HG03520 (cell line): ENCODE results near the gene CNOT4.
"Not testable (repeated sequence)": the region's sequence is repeated elsewhere in the genome, so short reads cannot be mapped to it uniquely, and the experiment has no call there.

Experiments used
- ATAC-seq: cut with Tn5 transposase; IDR thresholded peaks from one replicate; pipeline ENCODE4 v1.9.1; 2021; ENCODE audit warnings: mild to moderate bottlenecking, moderate library complexity; ENCODE audit not compliant: unreplicated experiment

Gene CNOT4

GRCh38 chr7:135512135-135512887 lies 2.4 kb upstream of the CNOT4 start:
- peak; percentile 39 for ATAC-seq

DNA sequence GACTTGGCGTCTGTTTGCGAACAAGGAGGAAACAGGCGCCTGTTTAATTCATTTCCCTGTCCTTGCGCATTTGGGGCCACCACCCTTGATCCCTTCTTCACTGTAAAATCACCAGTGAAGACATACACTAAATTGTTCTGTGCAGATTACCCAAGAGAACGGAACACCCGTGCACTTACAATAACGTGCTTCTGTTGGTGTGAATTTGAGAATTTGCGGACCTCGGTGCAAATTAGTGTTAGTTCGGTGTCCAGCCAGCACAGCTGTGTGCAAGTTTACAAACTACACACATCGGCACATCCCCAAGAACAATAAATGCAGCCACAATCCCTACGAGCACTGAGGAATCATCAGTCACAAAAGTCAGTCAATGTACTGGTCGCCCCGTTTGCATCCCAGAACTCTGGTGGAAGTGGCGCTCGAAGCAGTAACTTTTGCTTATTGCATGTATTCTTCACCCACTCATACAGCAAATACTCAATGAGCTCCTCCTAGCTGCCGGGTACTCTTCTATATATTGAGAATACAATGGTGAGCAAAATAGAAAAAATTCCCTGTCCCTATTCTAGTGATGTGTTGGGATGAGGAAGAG lies 786 bp upstream of the CNOT4 start:
- ATAC-seq = no peak

GRCh38 chr7:135509589-135509838 lies 388 bp downstream of the CNOT4 start:
- no peak for ATAC-seq

DNA sequence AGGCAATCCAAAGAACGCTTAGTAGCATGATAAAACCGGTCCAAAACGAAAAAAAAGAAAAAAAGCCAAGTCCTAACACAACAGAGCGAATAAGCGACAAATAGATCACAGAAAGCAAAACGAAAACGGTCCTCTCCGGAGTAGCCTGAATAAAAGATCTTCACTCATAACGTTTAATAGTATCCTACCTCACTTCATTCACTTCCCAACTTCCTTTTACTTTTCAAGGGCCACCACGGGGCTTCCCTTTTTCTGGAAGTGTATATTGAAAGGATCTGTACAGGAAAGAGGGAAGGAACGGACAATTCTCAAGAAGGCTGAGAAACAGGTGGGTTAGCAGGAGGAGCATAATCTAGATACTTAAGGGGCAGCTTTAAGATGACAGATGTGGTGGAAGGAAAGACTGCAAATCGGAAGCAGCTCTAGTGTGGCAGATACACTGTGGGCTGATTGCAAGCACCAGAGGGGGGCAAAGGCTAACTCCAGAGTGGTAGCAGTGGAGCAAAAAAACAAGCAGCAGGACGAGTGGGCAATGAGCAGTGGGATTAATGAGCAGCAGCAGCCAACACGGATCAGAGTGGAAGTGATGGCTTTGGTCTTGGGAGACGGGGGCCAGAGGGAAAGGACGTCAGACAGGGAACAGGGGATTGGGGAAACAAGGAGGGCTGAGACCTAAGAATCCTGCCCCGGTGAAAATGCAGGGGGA lies 866 bp downstream of the CNOT4 start:
- ATAC-seq = no peak

DNA sequence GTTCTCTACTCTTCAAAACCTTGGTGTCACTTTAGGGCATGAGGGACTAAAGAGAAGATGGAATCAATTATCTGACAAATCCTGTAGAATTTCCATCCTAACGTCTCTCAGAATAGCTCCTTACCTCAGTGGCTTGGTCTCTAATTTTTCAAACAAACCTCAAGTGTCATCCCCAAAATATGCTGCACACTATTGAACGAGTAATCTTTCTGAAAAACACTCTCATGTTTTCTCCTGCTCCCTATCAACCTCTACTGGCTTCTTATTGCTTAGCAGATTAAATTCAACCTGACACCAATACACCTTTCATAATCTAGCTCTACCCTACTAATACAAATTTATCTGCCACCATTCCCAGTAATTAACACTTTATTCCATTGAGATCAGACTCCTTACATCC lies 8.5 kb downstream of the CNOT4 start:
- no peak for ATAC-seq

- ATAC-seq = no peak
Observed at GRCh38 chr7:135499818-135500217, 10.1 kb downstream of the CNOT4 start.

- ATAC-seq = not testable (repeated sequence)
Observed at GRCh38 chr7:135497161-135497560, 12.7 kb downstream of the CNOT4 start.

- no peak for ATAC-seq
Observed at GRCh38 chr7:135493362-135493761, 16.5 kb downstream of the CNOT4 start.

- ATAC-seq = no peak
Observed at GRCh38 chr7:135492151-135492550, 17.8 kb downstream of the CNOT4 start.

DNA sequence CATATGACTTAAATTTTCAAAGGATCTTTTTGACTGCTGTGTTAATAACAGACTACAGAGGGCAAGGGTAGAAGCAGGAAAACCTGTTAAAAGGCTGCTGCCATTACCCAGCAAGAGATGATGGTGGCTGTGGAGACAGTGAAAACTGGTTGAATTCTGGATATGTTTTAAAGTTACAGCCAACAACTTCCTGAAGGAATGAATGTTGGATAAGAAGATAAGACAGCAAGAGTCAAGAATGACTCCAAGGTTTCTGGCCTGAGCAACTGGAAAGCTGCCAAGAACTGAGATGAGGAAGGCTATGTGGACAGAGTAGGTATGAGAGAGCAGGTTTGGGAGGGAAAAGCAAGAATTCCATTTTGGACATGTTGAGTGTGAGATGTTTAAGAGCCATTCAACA lies 19.1 kb downstream of the CNOT4 start:
- no peak for ATAC-seq

DNA sequence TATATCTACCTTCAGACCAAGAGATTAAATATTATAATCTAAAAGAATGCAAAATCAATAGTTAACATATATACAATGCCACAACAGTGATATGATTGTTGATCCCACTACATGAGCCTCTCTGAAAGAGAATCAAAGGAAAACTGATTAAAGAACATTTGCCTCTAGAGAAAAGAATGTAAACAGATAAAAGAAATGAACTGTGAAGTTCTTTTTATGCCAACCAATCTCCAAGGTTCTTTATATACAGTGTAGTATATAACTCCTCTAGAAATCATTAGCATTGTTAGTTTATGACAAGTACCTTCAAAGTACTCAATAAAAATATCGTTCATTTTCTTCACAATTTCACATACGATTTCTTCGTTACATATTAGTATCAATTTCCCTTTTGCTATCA lies 20.1 kb downstream of the CNOT4 start:
- no peak for ATAC-seq

DNA sequence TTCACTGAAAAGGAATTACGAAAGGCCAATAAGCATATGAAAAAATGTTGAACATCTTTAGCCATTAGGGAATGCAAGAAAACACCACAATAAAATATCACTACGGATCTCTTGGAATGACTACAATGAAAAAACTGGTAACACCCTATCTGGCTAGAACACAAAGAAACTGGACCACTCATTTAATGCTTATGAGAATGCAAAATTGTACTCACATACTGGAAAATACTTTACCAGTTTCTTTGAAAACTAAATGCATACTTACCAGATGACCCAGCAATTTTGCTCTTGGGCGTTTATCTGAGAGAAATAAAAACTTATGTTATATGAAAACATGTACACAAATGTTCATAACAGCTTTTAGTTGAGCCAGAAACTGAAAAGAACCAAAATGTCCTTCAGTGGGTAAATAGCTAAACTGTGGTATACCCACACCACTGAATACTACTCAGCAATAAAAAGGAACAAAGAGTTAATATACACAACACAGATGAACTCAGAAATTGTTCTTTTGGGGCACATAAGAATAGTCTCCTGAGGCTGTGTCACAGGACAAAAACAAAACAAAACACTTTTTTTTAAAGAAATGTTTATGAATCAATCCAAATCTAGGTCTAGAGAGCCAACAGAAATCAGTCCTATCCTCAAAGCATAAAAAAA lies 23.5 kb downstream of the CNOT4 start:
- ATAC-seq = no peak

DNA sequence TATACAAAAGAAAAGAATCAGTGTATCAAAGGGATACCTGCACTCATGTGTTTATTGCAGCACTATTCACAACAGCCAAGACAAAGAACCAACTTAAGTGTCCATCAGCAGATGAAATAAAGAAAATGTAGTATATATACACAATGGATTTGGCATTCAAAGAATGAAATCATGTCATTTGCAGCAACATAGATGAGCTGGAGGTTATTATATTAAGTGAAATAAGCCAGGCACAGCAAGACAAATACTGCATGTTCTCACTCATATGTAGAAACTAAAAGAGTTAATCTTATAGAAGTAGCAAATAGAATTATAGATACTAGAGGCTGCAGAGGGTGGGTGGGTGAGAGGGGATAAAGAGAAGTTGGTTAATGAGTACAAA lies 28.3 kb downstream of the CNOT4 start:
- ATAC-seq = no peak

- no peak for ATAC-seq
Observed at GRCh38 chr7:135480966-135481597, 28.8 kb downstream of the CNOT4 start.

GRCh38 chr7:135475521-135475920 lies 34.4 kb downstream of the CNOT4 start:
- ATAC-seq = no peak

- ATAC-seq = not testable (repeated sequence)
Observed at GRCh38 chr7:135469705-135470104, 40.2 kb downstream of the CNOT4 start.

- no peak for ATAC-seq
Observed at GRCh38 chr7:135467207-135467711, 42.6 kb downstream of the CNOT4 start.

- no peak for ATAC-seq
Observed at GRCh38 chr7:135466442-135467206, 43.3 kb downstream of the CNOT4 start.

GRCh38 chr7:135463908-135464307 lies 46.0 kb downstream of the CNOT4 start:
- ATAC-seq = no peak

GRCh38 chr7:135459951-135460567 lies 49.8 kb downstream of the CNOT4 start:
- no peak for ATAC-seq
